H1 (cell line): Measurements from ENCODE around the gene MED16. TPM values are rescaled to one million over a fixed set of nuclear protein-coding genes. Genes with fewer than 3 reads are reported as not detected.

ENCODE experiments used
- GTF2F1 ChIP-seq: IDR thresholded peaks from 2 replicates; pipeline ENCODE4 v1.6.1; 2012; ENCODE audit warnings: low read depth, low read length, improper control_type of control experiment, borderline replicate concordance
- HDAC6 ChIP-seq: IDR thresholded peaks from one replicate; pipeline ENCODE4 v1.7.1; 2012; ENCODE audit warnings: low read depth, mild to moderate bottlenecking, inconsistent platforms, low read length, moderate library complexity
- KDM1A ChIP-seq: fragments of 200-600, 300-600 bp; sonication (generic); IDR thresholded peaks from 2 replicates; pipeline ENCODE4 v1.7.1; 2016; ENCODE audit warnings: mild to moderate bottlenecking, low read length, borderline replicate concordance
- NRF1 ChIP-seq: IDR thresholded peaks from 2 replicates; pipeline ENCODE4 v1.6.1; 2011; ENCODE audit warnings: mild to moderate bottlenecking, low read depth, low read length, improper control_type of control experiment
- SIRT6 ChIP-seq: IDR thresholded peaks from one replicate; pipeline ENCODE4 v1.7.1; 2012; ENCODE audit warnings: low read length, inconsistent platforms
- SRF ChIP-seq: IDR thresholded peaks from 2 replicates; pipeline ENCODE4 v1.6.1; 2011; ENCODE audit warnings: mild to moderate bottlenecking, low read depth, low read length, moderate library complexity
- SUZ12 ChIP-seq: fragments of 200-600 bp; sonication (generic); IDR thresholded peaks from 2 replicates; pipeline ENCODE4 v1.6.1; 2012; ENCODE audit warnings: mild to moderate bottlenecking, inconsistent platforms, low read length, moderate library complexity, mixed read lengths
- polyA plus RNA-seq, 7 experiments: library from polyadenylated mRNA; depleted of rRNA in 3 of 7; stranded (reverse) in 5 of 7; unstranded in 2 of 7; fragments of >200 nt in 5 of 7; fragments of 200-250 nt in 2 of 7; gene quantifications; 1 replicate in 5 of 7; 2 replicates in 1 of 7; 4 replicates in 1 of 7; pipeline versions ENCODE4 v1.2.1 to v1.2.3, GENCODE V29; 2011 to 2013; ENCODE audit warnings: missing spikeins in 2 of 7, mixed read lengths in 2 of 7
- total RNA-seq: library from RNA; stranded (reverse); fragmentation: NEBNext Ultra II Directional; extraction: Animal tissue kit (Norgen Biotek cat#: 25700); gene quantifications from 2 replicates; pipeline ENCODE4 v1.2.1, GENCODE V29; 2021

Gene MED16
- total and polyA plus RNA-seq, 2 of the 8 experiments (the other 6 are each of a cell fraction or from before 2014, with no cell fraction given): 51.0 to 67.2 TPM

DNA sequence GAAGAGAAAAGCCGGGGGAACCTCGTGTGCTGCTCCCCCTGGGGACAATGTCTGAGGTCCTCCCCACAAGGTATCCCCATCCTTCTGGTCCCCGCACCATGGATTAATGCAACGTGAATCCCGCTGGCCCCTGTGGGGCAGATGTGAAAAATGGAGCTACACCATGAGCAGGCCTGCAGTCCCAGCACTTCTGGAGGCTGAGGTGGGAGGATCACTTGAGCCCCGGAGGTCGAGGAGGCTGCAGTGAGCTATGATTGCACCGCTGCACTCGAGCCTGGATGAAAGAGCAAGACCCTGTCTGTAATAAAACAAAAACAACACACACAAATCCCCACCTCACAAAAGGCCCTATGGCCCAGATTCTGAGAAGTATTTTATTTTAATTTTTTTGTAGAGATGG is 34.7 kb downstream of the MED16 start (continued):
- TF ChIP-seq GTF2F1 (no peak), SIRT6 (no peak), NRF1 (no peak), KDM1A (no peak), SUZ12 (no peak), SRF (no peak), HDAC6 (no peak)
- TF ChIP-seq, all 59 proteins: peak for 0
